ENCODE results near the gene MAVS. TPM values are rescaled to one million over a fixed set of nuclear protein-coding genes. Genes with fewer than 3 reads are reported as not detected.

MAVS gene
- polyA plus RNA-seq, 1 of the 3 experiments (the other 2 are of a cell fraction) = 9.1 TPM

- DNase-seq = no peak
- no peak overlapping the region for H3K4me3 ChIP-seq (ENCODE audit: low read depth in 2 of 2, low read length in 1 of 2)
- no peak overlapping the region for H3K27ac ChIP-seq (ENCODE audit: low read depth in 2 of 2, low read length in 1 of 2)
- H3K36me3 ChIP-seq (replicated peaks in 1 of 2; ENCODE audit: control insufficient read depth in 1 of 2, insufficient read depth in 2 of 2, low read length in 1 of 2) = peaks cover 38 to 59% of the 10 kb centered on the region in 2 experiments
- ChIA-PET POLR2A (no interaction called here), CTCF (no interaction called here)
- 94% methylated on average over 4 of the region's 4 CpGs for WGBS (ENCODE audit: low lambda C conversion rate)
- H3K79me2 ChIP-seq (ENCODE audit: insufficient read depth) = peaks cover 97% of the 10 kb centered on the region
- peaks cover 8% of the 10 kb centered on the region for H3F3A ChIP-seq (replicated peaks; ENCODE audit: insufficient read depth)
- no peaks in the 10 kb centered on the region for H3K4me1 ChIP-seq (ENCODE audit: control insufficient read depth in 1 of 2, insufficient read depth in 2 of 2, low read depth in 1 of 2, low read length in 1 of 2)
- TF ChIP-seq SIN3A (IDR thresholded peaks at IDR 0.05; ENCODE audit: borderline replicate concordance, low read depth, low read length) (no peak), GATA2 (CRISPR knock-in tag; IDR thresholded peaks at IDR 0.05) (no peak), EP300 (IDR thresholded peaks at IDR 0.05; ENCODE audit: borderline replicate concordance in 1 of 2, low read depth in 1 of 2, low read length in 1 of 2) (no peak), NRF1 (IDR thresholded peaks at IDR 0.05; ENCODE audit: low read depth, low read length) (no peak)
- peaks cover 97% of the 10 kb centered on the region for H4K20me1 ChIP-seq (ENCODE audit: insufficient read depth)
- H3K27me3 ChIP-seq (ENCODE audit: insufficient read depth) = no peaks in the 10 kb centered on the region
- no peak overlapping the region for H3K4me2 ChIP-seq
- no peaks in the 10 kb centered on the region for H3K9me2 ChIP-seq
- no peak overlapping the region for H2AFZ ChIP-seq (ENCODE audit: low read depth)
- no peaks in the 10 kb centered on the region for H3K9me3 ChIP-seq
- no peak overlapping the region for H3K9ac ChIP-seq
Measured at GRCh38 chr20:3908667-3909066, 62.0 kb downstream of the MAVS start.

- DNase-seq = no peak
- ChIA-PET POLR2A (no interaction called here), CTCF (no interaction called here)
- Histone ChIP-seq H3K27ac (ENCODE audit: low read depth in 2 of 2, low read length in 1 of 2) (no peak overlapping the region), H3K4me1 (ENCODE audit: control insufficient read depth in 1 of 2, insufficient read depth in 2 of 2, low read depth in 1 of 2, low read length in 1 of 2) (no peaks in the 10 kb centered on the region), H3K36me3 (replicated peaks in 1 of 2; ENCODE audit: control insufficient read depth in 1 of 2, insufficient read depth in 2 of 2, low read length in 1 of 2) (peaks cover 48 to 70% of the 10 kb centered on the region in 2 experiments), H3F3A (replicated peaks; ENCODE audit: insufficient read depth) (peaks cover 8% of the 10 kb centered on the region), H3K9me3 (no peaks in the 10 kb centered on the region), H3K27me3 (ENCODE audit: insufficient read depth) (no peaks in the 10 kb centered on the region), H3K4me2 (no peak overlapping the region), H3K9me2 (no peaks in the 10 kb centered on the region), H3K4me3 (ENCODE audit: low read depth in 2 of 2, low read length in 1 of 2) (no peak overlapping the region), H3K79me2 (ENCODE audit: insufficient read depth) (peaks cover 97% of the 10 kb centered on the region), H4K20me1 (ENCODE audit: insufficient read depth) (peaks cover 95% of the 10 kb centered on the region), H3K9ac (no peak overlapping the region), H2AFZ (ENCODE audit: low read depth) (no peak overlapping the region)
- TF ChIP-seq SIN3A (IDR thresholded peaks at IDR 0.05; ENCODE audit: borderline replicate concordance, low read depth, low read length) (no peak), JUND (IDR thresholded peaks at IDR 0.05) (no peak), USF2 (IDR thresholded peaks at IDR 0.05; ENCODE audit: borderline replicate concordance, low read depth, low read length) (no peak), ZBTB33 (IDR thresholded peaks at IDR 0.05; ENCODE audit: borderline replicate concordance, low read depth) (no peak), MXI1 (IDR thresholded peaks at IDR 0.05; ENCODE audit: low read depth, low read length) (no peak), CTCF (IDR thresholded peaks at IDR 0.05) (no peak), EP300 (IDR thresholded peaks at IDR 0.05; ENCODE audit: borderline replicate concordance in 1 of 2, low read depth in 1 of 2, low read length in 1 of 2) (no peak), FOXJ3 (CRISPR knock-in tag; IDR thresholded peaks at IDR 0.05) (no peak), REST (IDR thresholded peaks at IDR 0.05; ENCODE audit: low read depth, low read length) (no peak)
Measured at GRCh38 chr20:3909952-3910366, 63.3 kb downstream of the MAVS start.

Data from SK-N-SH (cell line).